Neuronal stem cell (in vitro differentiated cells): ENCODE measurements around the gene VEZF1.

Source experiments
- DNase-seq: peaks from one replicate; pipeline ENCODE4 v3.0.0-alpha.2; 2013; ENCODE audit warnings: low spot score
- H2AFZ ChIP-seq: one replicate; pipeline ENCODE4 v1.6.1; 2013; ENCODE audit warnings: mild to moderate bottlenecking, low read length, inconsistent platforms
- H2AK5ac ChIP-seq: 2 replicates; pipeline ENCODE4 v1.6.1; 2013; ENCODE audit warnings: low read depth, mild to moderate bottlenecking, inconsistent platforms, low read length, moderate library complexity, mixed read lengths
- H2BK120ac ChIP-seq: 2 replicates; pipeline ENCODE4 v1.6.1; 2013; ENCODE audit warnings: low read depth, mild to moderate bottlenecking, inconsistent platforms, low read length, moderate library complexity, mixed read lengths
- H2BK12ac ChIP-seq: one replicate; pipeline ENCODE4 v1.6.1; 2013; ENCODE audit warnings: low read length, inconsistent platforms
- H2BK15ac ChIP-seq: 2 replicates; pipeline ENCODE4 v1.6.1; 2013; ENCODE audit warnings: mild to moderate bottlenecking, low read length, inconsistent platforms, mixed read lengths
- H2BK5ac ChIP-seq: one replicate; pipeline ENCODE4 v1.6.1; 2013; ENCODE audit warnings: inconsistent platforms, mild to moderate bottlenecking, low read length, moderate library complexity
- H3K14ac ChIP-seq: one replicate; pipeline ENCODE4 v1.6.1; 2013; ENCODE audit warnings: low read length, inconsistent platforms
- H3K18ac ChIP-seq: 2 replicates; pipeline ENCODE4 v1.6.1; 2013; ENCODE audit warnings: low read length, inconsistent platforms
- H3K23ac ChIP-seq: 2 replicates; pipeline ENCODE4 v1.6.1; 2013; ENCODE audit warnings: low read depth, mild to moderate bottlenecking, mixed read lengths, low read length, inconsistent platforms; ENCODE audit not compliant: poor library complexity
- H3K27ac ChIP-seq: replicated peaks from 3 replicates; pipeline ENCODE4 v1.5.1; 2013; ENCODE audit warnings: low read length, inconsistent platforms
- H3K27me3 ChIP-seq, 3 experiments: 2 replicates each; pipeline ENCODE4 v1.6.1; 2013; ENCODE audit warnings: low read length in 3 of 3, mild to moderate bottlenecking in 2 of 3, inconsistent platforms in 1 of 3, low read depth in 1 of 3, mixed read lengths in 1 of 3, moderate library complexity in 1 of 3; ENCODE audit not compliant: control insufficient read depth in 3 of 3, insufficient read depth in 3 of 3
- H3K36me3 ChIP-seq, 2 donors: replicated peaks in 1 of 2; 2 replicates each; pipeline ENCODE4 v1.6.1; 2013; ENCODE audit warnings: low read length in 2 of 2; ENCODE audit not compliant: control insufficient read depth in 2 of 2, insufficient read depth in 2 of 2
- H3K4ac ChIP-seq: 2 replicates; pipeline ENCODE4 v1.6.1; 2013; ENCODE audit warnings: inconsistent platforms, mild to moderate bottlenecking, low read length, moderate library complexity
- H3K4me1 ChIP-seq, 2 donors: 1 replicate in 1 of 2; 2 replicates in 1 of 2; pipeline ENCODE4 v1.6.1; 2013; ENCODE audit warnings: low read length in 2 of 2, low read depth in 1 of 2; ENCODE audit not compliant: control insufficient read depth in 2 of 2, insufficient read depth in 1 of 2
- H3K4me2 ChIP-seq: one replicate; pipeline ENCODE4 v1.6.1; 2013; ENCODE audit warnings: mild to moderate bottlenecking, low read length, inconsistent platforms; ENCODE audit not compliant: insufficient read depth, poor library complexity, severe bottlenecking
- H3K4me3 ChIP-seq, 2 donors: 2 replicates each; pipeline ENCODE4 v1.5.1; 2013; ENCODE audit warnings: low read length in 2 of 2, mild to moderate bottlenecking in 2 of 2, inconsistent platforms in 1 of 2, moderate library complexity in 1 of 2
- H3K79me1 ChIP-seq: one replicate; pipeline ENCODE4 v1.6.1; 2013; ENCODE audit warnings: low read depth, mild to moderate bottlenecking, inconsistent platforms, low read length, moderate library complexity
- H3K9ac ChIP-seq: one replicate; pipeline ENCODE4 v1.6.1; 2013; ENCODE audit warnings: mild to moderate bottlenecking, low read depth, low read length, inconsistent platforms; ENCODE audit not compliant: poor library complexity
- H3K9me3 ChIP-seq, 2 donors: replicated peaks in 1 of 2; 2 replicates each; pipeline versions ENCODE3 to v1.6.1; 2013; ENCODE audit warnings: low read length in 2 of 2, mild to moderate bottlenecking in 2 of 2, inconsistent platforms in 1 of 2, low read depth in 1 of 2, mixed read lengths in 1 of 2, moderate library complexity in 1 of 2; ENCODE audit not compliant: control insufficient read depth in 2 of 2, insufficient read depth in 1 of 2
- H4K8ac ChIP-seq: one replicate; pipeline ENCODE4 v1.6.1; 2013; ENCODE audit warnings: low read depth, mild to moderate bottlenecking, inconsistent platforms, low read length, moderate library complexity
- H4K91ac ChIP-seq: one replicate; pipeline ENCODE4 v1.6.1; 2013; ENCODE audit warnings: low read length, low read depth, mild to moderate bottlenecking, inconsistent platforms; ENCODE audit not compliant: poor library complexity
- WGBS, 2 donors: extraction: QIAGEN DNeasy Blood & Tissue Kit; methylation state at CpG; one replicate each; pipeline ENCODE4 v1.1.7; 2013; ENCODE audit warnings: missing lambda C conversion rate in 2 of 2, mixed read lengths in 1 of 2; ENCODE audit not compliant: insufficient read length in 2 of 2, insufficient replicate concordance in 1 of 2; ENCODE audit errors: extremely low coverage in 2 of 2; 5-methylcytosine and 5-hydroxymethylcytosine counted together

Gene VEZF1

DNA sequence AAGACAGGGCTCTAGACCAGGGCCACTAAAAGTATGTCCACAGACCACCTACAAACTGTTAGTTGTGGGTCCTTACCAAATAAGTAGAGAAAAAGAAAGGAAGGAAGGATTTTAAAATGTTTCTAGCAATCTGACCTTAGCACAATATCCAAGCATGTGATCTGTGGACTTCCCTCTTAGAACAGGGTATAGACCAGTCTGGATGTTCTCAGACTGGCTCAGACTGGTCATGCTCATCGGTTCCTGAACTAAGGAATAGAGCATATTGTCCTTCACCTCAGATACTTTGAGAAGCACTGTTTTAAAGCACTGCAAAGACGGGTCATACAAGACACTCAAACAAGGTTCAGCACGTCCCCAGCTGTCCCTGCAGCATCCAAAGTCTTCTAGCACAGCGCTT is 58.7 kb downstream of the VEZF1 start:
- H2AK5ac ChIP-seq, result no peak overlapping the region
- H2BK12ac ChIP-seq, result no peak overlapping the region
- no peak overlapping the region for H2AFZ ChIP-seq
- peaks cover 3% of the 10 kb centered on the region for H3K79me1 ChIP-seq
- no peak overlapping the region for H3K23ac ChIP-seq
- no peak overlapping the region for H2BK5ac ChIP-seq
- H3K4ac ChIP-seq, result no peak overlapping the region
- H2BK120ac ChIP-seq, result no peak overlapping the region
- no peak overlapping the region for H2BK15ac ChIP-seq
- H3K4me3 ChIP-seq, result no peak overlapping the region
- WGBS, 2 donors, result no CpG with 5 or more reads among the region's 4 CpGs
- no peaks in the 10 kb centered on the region for H3K9me3 ChIP-seq
- H3K18ac ChIP-seq, result no peak overlapping the region
- no peak for DNase-seq
- no peak overlapping the region for H4K91ac ChIP-seq
- H3K36me3 ChIP-seq, result peaks cover 0 to 4% of the 10 kb centered on the region in 2 donors
- H3K14ac ChIP-seq, result no peak overlapping the region
- peaks cover 55 to 61% of the 10 kb centered on the region in 2 donors for H3K4me1 ChIP-seq
- H3K27ac ChIP-seq, result no peak overlapping the region
- no peak overlapping the region for H4K8ac ChIP-seq
- no peak overlapping the region for H3K9ac ChIP-seq
- no peak overlapping the region for H3K4me2 ChIP-seq
- H3K27me3 ChIP-seq, result no peaks in the 10 kb centered on the region

DNA sequence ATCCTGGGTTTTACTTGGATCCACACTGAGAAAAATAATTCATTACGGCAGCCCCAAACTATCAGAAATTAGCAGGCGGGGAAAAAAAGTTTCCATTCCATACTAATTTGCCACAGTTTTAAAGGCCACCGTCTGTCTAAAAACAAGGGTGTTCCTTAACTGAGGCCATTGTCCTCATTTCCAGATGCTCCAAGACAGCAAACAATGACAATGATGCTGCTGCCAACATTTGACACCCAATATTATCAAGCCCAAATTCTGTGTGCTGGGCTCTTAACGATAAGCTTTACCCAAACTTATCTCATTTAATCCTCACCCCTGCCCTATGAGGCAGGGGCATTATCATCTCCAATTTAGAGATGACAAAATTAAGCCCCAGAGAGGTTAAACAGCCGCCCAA is 59.1 kb downstream of the VEZF1 start:
- Histone ChIP-seq H2BK120ac (no peak overlapping the region), H3K4me1 (peaks cover 55 to 59% of the 10 kb centered on the region in 2 donors), H4K8ac (no peak overlapping the region), H4K91ac (no peak overlapping the region), H2AK5ac (no peak overlapping the region), H3K9ac (no peak overlapping the region), H3K9me3 (no peaks in the 10 kb centered on the region), H2BK5ac (no peak overlapping the region), H3K18ac (no peak overlapping the region), H3K14ac (no peak overlapping the region), H2AFZ (no peak overlapping the region), H3K27me3 (no peaks in the 10 kb centered on the region), H3K4me3 (no peak overlapping the region), H3K27ac (no peak overlapping the region), H3K36me3 (peaks cover 0 to 5% of the 10 kb centered on the region in 2 donors), H3K4me2 (no peak overlapping the region), H3K23ac (no peak overlapping the region), H3K79me1 (peaks cover 3% of the 10 kb centered on the region), H3K4ac (no peak overlapping the region), H2BK12ac (no peak overlapping the region), H2BK15ac (no peak overlapping the region)
- DNase-seq, result no peak
- WGBS, 2 donors, result no CpG with 5 or more reads among the region's 5 CpGs

- Histone ChIP-seq H3K14ac (no peak overlapping the region), H4K8ac (no peak overlapping the region), H2BK5ac (no peak overlapping the region), H3K9me3 (no peaks in the 10 kb centered on the region), H3K4me3 (no peak overlapping the region), H2BK15ac (no peak overlapping the region), H3K4ac (no peak overlapping the region), H3K18ac (no peak overlapping the region), H3K36me3 (peaks cover 0 to 15% of the 10 kb centered on the region in 2 donors), H3K4me1 (peaks cover 44 to 53% of the 10 kb centered on the region in 2 donors), H2BK12ac (no peak overlapping the region), H4K91ac (no peak overlapping the region), H3K23ac (no peak overlapping the region), H3K27me3 (no peaks in the 10 kb centered on the region), H3K79me1 (no peaks in the 10 kb centered on the region), H2AK5ac (no peak overlapping the region), H3K9ac (no peak overlapping the region), H2AFZ (no peak overlapping the region), H3K27ac (peak overlapping the region; percentile 74), H2BK120ac (no peak overlapping the region), H3K4me2 (peak overlapping the region; percentile 28)
- WGBS, 2 donors, result no CpG with 5 or more reads among the region's 5 CpGs
- DNase-seq, result peak; percentile 69
Measured at GRCh38 chr17:57927048-57927723, 60.9 kb downstream of the VEZF1 start.

DNA sequence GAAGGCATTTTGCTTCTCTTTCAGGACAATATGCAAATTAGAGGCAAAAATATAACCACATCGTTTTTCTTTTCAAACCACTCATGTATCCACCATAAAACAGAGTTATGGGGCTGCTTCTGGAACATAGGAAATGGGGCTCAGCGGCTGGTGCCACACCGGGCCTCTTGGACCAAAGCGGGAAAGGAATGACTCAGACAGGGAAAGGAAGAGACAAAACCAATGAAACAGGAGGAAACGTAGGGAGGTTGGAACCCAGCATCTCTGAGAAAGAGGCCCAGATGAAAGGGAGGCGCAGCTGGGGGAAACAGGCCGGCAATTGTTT is 61.4 kb downstream of the VEZF1 start:
- no CpG with 5 or more reads among the region's 7 CpGs for WGBS, 2 donors
- Histone ChIP-seq H3K9me3 (no peaks in the 10 kb centered on the region), H2BK5ac (no peak overlapping the region), H2BK15ac (no peak overlapping the region), H3K4me1 (peaks cover 41 to 52% of the 10 kb centered on the region in 2 donors), H4K8ac (no peak overlapping the region), H3K14ac (no peak overlapping the region), H2BK120ac (no peak overlapping the region), H3K4ac (no peak overlapping the region), H4K91ac (no peak overlapping the region), H3K27ac (peak overlapping the region; percentile 74), H3K27me3 (no peaks in the 10 kb centered on the region), H3K18ac (no peak overlapping the region), H3K23ac (no peak overlapping the region), H3K4me3 (no peak overlapping the region), H2AK5ac (no peak overlapping the region), H3K36me3 (peaks cover 0 to 15% of the 10 kb centered on the region in 2 donors), H3K9ac (no peak overlapping the region), H2AFZ (no peak overlapping the region), H3K79me1 (no peaks in the 10 kb centered on the region), H2BK12ac (no peak overlapping the region), H3K4me2 (no peak overlapping the region)
- peak; percentile 71 for DNase-seq
